Measurements from ENCODE around the gene LGI4.

The LGI4 gene

GRCh38 chr19:35128398-35129057, 6.3 kb downstream of the LGI4 start:
- Histone ChIP-seq H3K27ac (ENCODE audit: low read depth, low read length) (no peak overlapping the region), H3K4me1 (ENCODE audit: control insufficient read depth, insufficient read depth, low read length, unreplicated experiment) (peaks cover 9% of the 10 kb centered on the region), H2AFZ (ENCODE audit: low read length, unreplicated experiment) (no peak overlapping the region), H3K36me3 (ENCODE audit: insufficient read depth, low read length) (no peaks in the 10 kb centered on the region), H3K79me2 (ENCODE audit: control insufficient read depth, insufficient read depth, low read length, unreplicated experiment) (no peaks in the 10 kb centered on the region), H3K27me3 (ENCODE audit: insufficient read depth, low read length) (no peaks in the 10 kb centered on the region), H3K4me3 (ENCODE audit: low read depth, low read length) (no peak overlapping the region)

- Histone ChIP-seq H2AFZ (ENCODE audit: low read length, unreplicated experiment) (no peak overlapping the region), H3K27ac (ENCODE audit: low read depth, low read length) (no peak overlapping the region), H3K36me3 (ENCODE audit: insufficient read depth, low read length) (no peaks in the 10 kb centered on the region), H3K27me3 (ENCODE audit: insufficient read depth, low read length) (no peaks in the 10 kb centered on the region), H3K4me3 (ENCODE audit: low read depth, low read length) (no peak overlapping the region), H3K4me1 (ENCODE audit: control insufficient read depth, insufficient read depth, low read length, unreplicated experiment) (peaks cover 15% of the 10 kb centered on the region), H3K79me2 (ENCODE audit: control insufficient read depth, insufficient read depth, low read length, unreplicated experiment) (no peaks in the 10 kb centered on the region)
Observed at GRCh38 chr19:35127871-35128270, 7.0 kb downstream of the LGI4 start.

- H3K27me3 ChIP-seq (ENCODE audit: insufficient read depth, low read length), result no peaks in the 10 kb centered on the region
- H3K79me2 ChIP-seq (ENCODE audit: control insufficient read depth, insufficient read depth, low read length, unreplicated experiment), result no peaks in the 10 kb centered on the region
- H3K27ac ChIP-seq (ENCODE audit: low read depth, low read length), result no peak overlapping the region
- H3K36me3 ChIP-seq (ENCODE audit: insufficient read depth, low read length), result no peaks in the 10 kb centered on the region
- peaks cover 21% of the 10 kb centered on the region for H3K4me1 ChIP-seq (ENCODE audit: control insufficient read depth, insufficient read depth, low read length, unreplicated experiment)
- no peak overlapping the region for H3K4me3 ChIP-seq (ENCODE audit: low read depth, low read length)
- H2AFZ ChIP-seq (ENCODE audit: low read length, unreplicated experiment), result no peak overlapping the region
Observed at GRCh38 chr19:35126624-35126959, 8.3 kb downstream of the LGI4 start.

- peaks cover 27% of the 10 kb centered on the region for H3K4me1 ChIP-seq (ENCODE audit: control insufficient read depth, insufficient read depth, low read length, unreplicated experiment)
- H3K27ac ChIP-seq (ENCODE audit: low read depth, low read length), result no peak overlapping the region
- no peak overlapping the region for H3K4me3 ChIP-seq (ENCODE audit: low read depth, low read length)
Observed at GRCh38 chr19:35125749-35126623, 8.9 kb downstream of the LGI4 start.

GRCh38 chr19:35125270-35125717, 9.6 kb downstream of the LGI4 start:
- Histone ChIP-seq H3K27ac (ENCODE audit: low read depth, low read length) (no peak overlapping the region), H3K4me1 (ENCODE audit: control insufficient read depth, insufficient read depth, low read length, unreplicated experiment) (peaks cover 34% of the 10 kb centered on the region), H3K27me3 (ENCODE audit: insufficient read depth, low read length) (no peaks in the 10 kb centered on the region), H3K79me2 (ENCODE audit: control insufficient read depth, insufficient read depth, low read length, unreplicated experiment) (no peaks in the 10 kb centered on the region), H3K36me3 (ENCODE audit: insufficient read depth, low read length) (no peaks in the 10 kb centered on the region), H3K4me3 (ENCODE audit: low read depth, low read length) (no peak overlapping the region; the same call in 1 of the 2 replicates), H2AFZ (ENCODE audit: low read length, unreplicated experiment) (no peak overlapping the region)

More at GRCh38 chr19:35125749-35126623, 8.9 kb downstream of the LGI4 start:
- no peaks in the 10 kb centered on the region for H3K79me2 ChIP-seq (ENCODE audit: control insufficient read depth, insufficient read depth, low read length, unreplicated experiment)
- no peaks in the 10 kb centered on the region for H3K27me3 ChIP-seq (ENCODE audit: insufficient read depth, low read length)
- H2AFZ ChIP-seq (ENCODE audit: low read length, unreplicated experiment), result no peak overlapping the region
- H3K36me3 ChIP-seq (ENCODE audit: insufficient read depth, low read length), result no peaks in the 10 kb centered on the region

- Histone ChIP-seq H3K79me2 (ENCODE audit: control insufficient read depth, insufficient read depth, low read length, unreplicated experiment) (no peaks in the 10 kb centered on the region), H3K27ac (ENCODE audit: low read depth, low read length) (peak overlapping the region; percentile 90), H3K4me1 (ENCODE audit: control insufficient read depth, insufficient read depth, low read length, unreplicated experiment) (peaks cover 37% of the 10 kb centered on the region), H2AFZ (ENCODE audit: low read length, unreplicated experiment) (peak overlapping the region; percentile 76), H3K27me3 (ENCODE audit: insufficient read depth, low read length) (no peaks in the 10 kb centered on the region), H3K4me3 (ENCODE audit: low read depth, low read length) (peak overlapping the region; percentile 89), H3K36me3 (ENCODE audit: insufficient read depth, low read length) (no peaks in the 10 kb centered on the region)
Observed at GRCh38 chr19:35124098-35125060, 10.5 kb downstream of the LGI4 start.

- H2AFZ ChIP-seq (ENCODE audit: low read length, unreplicated experiment), result no peak overlapping the region
- peak overlapping the region; percentile 89 for H3K4me3 ChIP-seq (ENCODE audit: low read depth, low read length)
- H3K79me2 ChIP-seq (ENCODE audit: control insufficient read depth, insufficient read depth, low read length, unreplicated experiment), result no peaks in the 10 kb centered on the region
- H3K27ac ChIP-seq (ENCODE audit: low read depth, low read length), result peak overlapping the region; percentile 90
- peaks cover 37% of the 10 kb centered on the region for H3K4me1 ChIP-seq (ENCODE audit: control insufficient read depth, insufficient read depth, low read length, unreplicated experiment)
- no peaks in the 10 kb centered on the region for H3K27me3 ChIP-seq (ENCODE audit: insufficient read depth, low read length)
- no peaks in the 10 kb centered on the region for H3K36me3 ChIP-seq (ENCODE audit: insufficient read depth, low read length)
Observed at GRCh38 chr19:35123573-35123972, 11.3 kb downstream of the LGI4 start.

- Histone ChIP-seq H2AFZ (ENCODE audit: low read length, unreplicated experiment) (no peak overlapping the region), H3K27ac (ENCODE audit: low read depth, low read length) (peak overlapping the region; percentile 90), H3K4me1 (ENCODE audit: control insufficient read depth, insufficient read depth, low read length, unreplicated experiment) (peaks cover 37% of the 10 kb centered on the region), H3K27me3 (ENCODE audit: insufficient read depth, low read length) (no peaks in the 10 kb centered on the region), H3K4me3 (ENCODE audit: low read depth, low read length) (peak overlapping the region; percentile 89), H3K36me3 (ENCODE audit: insufficient read depth, low read length) (no peaks in the 10 kb centered on the region), H3K79me2 (ENCODE audit: control insufficient read depth, insufficient read depth, low read length, unreplicated experiment) (no peaks in the 10 kb centered on the region)
Observed at GRCh38 chr19:35122687-35123551, 11.9 kb downstream of the LGI4 start.

GRCh38 chr19:35120898-35121297, 14.0 kb downstream of the LGI4 start:
- Histone ChIP-seq H2AFZ (ENCODE audit: low read length, unreplicated experiment) (no peak overlapping the region), H3K27me3 (ENCODE audit: insufficient read depth, low read length) (no peaks in the 10 kb centered on the region), H3K4me1 (ENCODE audit: control insufficient read depth, insufficient read depth, low read length, unreplicated experiment) (peaks cover 37% of the 10 kb centered on the region), H3K79me2 (ENCODE audit: control insufficient read depth, insufficient read depth, low read length, unreplicated experiment) (no peaks in the 10 kb centered on the region), H3K36me3 (ENCODE audit: insufficient read depth, low read length) (no peaks in the 10 kb centered on the region), H3K4me3 (ENCODE audit: low read depth, low read length) (no peak overlapping the region), H3K27ac (ENCODE audit: low read depth, low read length) (peak overlapping the region; percentile 67)

Measured in ACC112 (cell line).